ENCODE measurements around the gene ITSN2. TPM values are rescaled to one million over a fixed set of nuclear protein-coding genes. Genes with fewer than 3 reads are reported as not detected.

Gene ITSN2
- total and polyA plus RNA-seq, 2 of the 8 experiments (the other 6 are each of a cell fraction or from before 2014, with no cell fraction given) = 9.3 to 17.0 TPM

DNA sequence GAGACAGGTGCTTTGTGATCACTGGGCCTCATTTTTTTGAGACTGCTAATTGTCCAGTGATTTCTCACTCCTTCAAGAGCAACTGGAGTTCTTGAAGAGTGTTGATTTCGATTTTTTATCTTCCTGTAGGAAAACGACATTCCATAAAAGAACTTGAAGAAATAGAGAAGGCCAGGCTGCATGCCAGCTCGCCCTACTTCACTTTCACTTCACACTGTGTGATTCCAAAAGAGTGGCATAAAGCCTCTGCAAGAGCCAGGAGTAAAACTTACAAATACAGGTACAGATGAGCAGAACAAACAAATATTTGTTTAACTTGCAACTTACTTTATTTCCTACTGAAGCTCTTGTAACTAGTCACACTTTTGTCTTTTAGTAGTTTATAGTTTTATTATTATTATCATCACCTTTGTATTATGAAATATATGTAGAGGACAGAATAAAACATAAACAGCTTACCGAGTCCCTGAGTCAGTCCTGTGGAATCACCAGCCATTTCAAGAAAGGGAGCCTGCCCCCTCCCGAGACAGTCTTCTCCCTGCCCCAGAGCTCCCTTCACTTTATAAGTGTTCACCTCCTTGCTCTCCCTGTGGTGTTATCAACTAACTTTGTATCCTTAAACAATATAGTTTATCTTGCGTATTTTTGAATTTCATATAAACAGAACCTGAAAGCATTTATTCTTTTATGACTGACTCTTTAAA lies 176.8 kb downstream of the ITSN2 start:
- H3K4me1 ChIP-seq (replicated peaks in 1 of 4; ENCODE audit: control insufficient read depth in 3 of 4, insufficient read depth in 4 of 4, low read length in 3 of 4) = no peaks in the 10 kb centered on the region
- no peak overlapping the region for H2BK15ac ChIP-seq (ENCODE audit: low read length)
- FAIRE-seq = no peak
- H2BK20ac ChIP-seq (ENCODE audit: low read length) = no peak overlapping the region
- POLR2A ChIA-PET (ENCODE audit: partially characterized antibody) = no interaction called here
- 0 out of 2 replicates have a peak overlapping the region, but pooled peaks have one; percentile 47 for H2AFZ ChIP-seq (ENCODE audit: low read length)
- H3K23me2 ChIP-seq (ENCODE audit: low read depth, low read length) = no peaks in the 10 kb centered on the region
- H2BK120ac ChIP-seq (replicated peaks; ENCODE audit: low read depth, low read length) = no peak overlapping the region
- no peak for TF ChIP-seq TAF1 (IDR thresholded peaks at IDR 0.05; ENCODE audit: low read depth, low read length)
- H3K27ac ChIP-seq (ENCODE audit: low read depth, low read length) = no peak overlapping the region
- H3K79me1 ChIP-seq (ENCODE audit: low read depth, low read length) = no peaks in the 10 kb centered on the region
- CTCF ChIA-PET (ENCODE audit: partially characterized antibody) = interaction anchor here (1.3 kb wide), 1 partner anchor 10 kb away, joined by 3 read pairs; no protein-coding TSS in a partner anchor
- H3K27me3 ChIP-seq (replicated peaks in 1 of 4; ENCODE audit: control insufficient read depth in 3 of 4, extremely low read depth in 1 of 4, insufficient read depth in 3 of 4, low read length in 3 of 4) = no peaks in the 10 kb centered on the region
- H3K36me3 ChIP-seq (ENCODE audit: control insufficient read depth in 2 of 4, insufficient read depth in 4 of 4, low read length in 3 of 4) = no peaks in the 10 kb centered on the region
- no peak overlapping the region for H3K14ac ChIP-seq (ENCODE audit: insufficient read length)
- H4K5ac ChIP-seq (ENCODE audit: insufficient read length, low read depth, low read length) = no peak overlapping the region
- H3K79me2 ChIP-seq (ENCODE audit: control insufficient read depth in 1 of 2, insufficient read depth in 2 of 2, low read length in 2 of 2) = no peaks in the 10 kb centered on the region
- H3K4ac ChIP-seq (replicated peaks; ENCODE audit: insufficient read length, low read depth, low read length) = no peak overlapping the region
- H3K9ac ChIP-seq (replicated peaks in 1 of 4; ENCODE audit: extremely low read depth in 1 of 4, low read depth in 3 of 4, low read length in 3 of 4) = no peak overlapping the region
- no peak overlapping the region for H2BK12ac ChIP-seq (ENCODE audit: low read depth, low read length)
- no peak overlapping the region for H2BK5ac ChIP-seq (ENCODE audit: low read depth, low read length)
- H4K20me1 ChIP-seq (replicated peaks in 1 of 2; ENCODE audit: control insufficient read depth in 1 of 2, insufficient read depth in 2 of 2, low read length in 2 of 2) = no peaks in the 10 kb centered on the region
- H3K23ac ChIP-seq (ENCODE audit: insufficient read length) = no peak overlapping the region
- no peak overlapping the region for H4K8ac ChIP-seq (ENCODE audit: extremely low read depth, insufficient read depth, low read length)
- no peak overlapping the region for H3K4me2 ChIP-seq (ENCODE audit: insufficient read depth in 1 of 2, low read depth in 2 of 2, low read length in 2 of 2)
- no peak for DNase-seq (ENCODE audit: low read depth in 1 of 2, low spot score in 2 of 2)
- H4K91ac ChIP-seq (replicated peaks; ENCODE audit: insufficient read length, low read length) = no peak overlapping the region
- no peak overlapping the region for H3K4me3 ChIP-seq (ENCODE audit: extremely low read depth in 1 of 4, insufficient read depth in 2 of 4, low read depth in 3 of 4, low read length in 4 of 4)
- no peak overlapping the region for H2AK5ac ChIP-seq (ENCODE audit: low read depth, low read length)
- no peak overlapping the region for H3K56ac ChIP-seq (replicated peaks; ENCODE audit: insufficient read length, low read depth, low read length)
- no peak overlapping the region for H3K18ac ChIP-seq (ENCODE audit: extremely low read depth, low read length)
- 82% methylated on average over 6 of the region's 6 CpGs; no CpG with 5 or more reads in 1 of the 2 experiments for WGBS, 2 experiments (ENCODE audit: extremely low coverage in 1 of 2, insufficient coverage in 1 of 2, insufficient read length in 1 of 2, insufficient replicate concordance in 2 of 2, low coverage in 1 of 2, low lambda C conversion rate in 2 of 2, missing lambda C conversion rate in 1 of 2)
- no peaks in the 10 kb centered on the region for H3K9me3 ChIP-seq (ENCODE audit: insufficient read depth in 2 of 2, low read depth in 1 of 2, low read length in 1 of 2)

All from H1 (cell line).